Nephron progenitor cell (in vitro differentiated cells): ENCODE measurements around the gene KIAA0753.

Source experiments
- DNase-seq: peaks from one replicate; pipeline ENCODE4 v3.0.0; 2021
- H3K27ac Mint-ChIP-seq: 2 replicates; pipeline ENCODE4 v1.8.0; 2021; ENCODE audit warnings: mild to moderate bottlenecking, moderate library complexity, mixed read lengths
- H3K27me3 Mint-ChIP-seq: 2 replicates; pipeline ENCODE4 v1.8.0; 2021; ENCODE audit warnings: mild to moderate bottlenecking, low read depth, mixed read lengths; ENCODE audit not compliant: poor library complexity
- H3K36me3 Mint-ChIP-seq: 2 replicates; pipeline ENCODE4 v1.8.0; 2021; ENCODE audit warnings: low read depth, mixed read lengths
- H3K4me1 Mint-ChIP-seq: 2 replicates; pipeline ENCODE4 v1.8.0; 2021; ENCODE audit warnings: mixed read lengths
- H3K4me3 Mint-ChIP-seq: 2 replicates; pipeline ENCODE4 v1.8.0; 2021; ENCODE audit warnings: mild to moderate bottlenecking, moderate library complexity, mixed read lengths
- H3K9me3 Mint-ChIP-seq: 2 replicates; pipeline ENCODE4 v1.8.0; 2021; ENCODE audit warnings: mild to moderate bottlenecking, moderate library complexity, mixed read lengths
- TF ChIP-seq, protein P1 (sequence below): fragments of 200-600 bp; sonication (generic); IDR thresholded peaks from 2 replicates; pipeline ENCODE4 v1.5.0; 2021; ENCODE audit warnings: antibody characterized with exemption

KIAA0753 gene

DNA sequence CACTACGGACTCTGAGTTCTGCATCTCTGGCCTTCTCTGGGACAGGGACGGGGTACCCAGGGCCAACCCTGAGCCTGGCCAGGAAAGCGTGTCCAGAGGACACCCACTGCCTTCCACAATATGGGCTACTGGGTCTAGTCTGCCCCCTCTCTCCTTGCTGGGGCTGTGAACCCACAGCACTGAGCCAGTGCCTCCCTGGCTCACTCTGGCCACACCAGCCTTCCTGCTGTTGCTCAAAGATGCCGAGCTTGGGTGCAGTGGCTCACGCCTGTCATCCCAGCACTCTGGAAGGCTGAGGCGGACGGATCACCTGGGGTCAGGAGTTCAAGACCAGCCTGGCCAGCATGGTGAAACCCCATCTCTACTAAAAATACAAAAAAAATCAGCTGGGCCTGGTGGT, 108.9 kb downstream of the KIAA0753 start:
- DNase-seq: no peak
- Mint-ChIP-seq H3K36me3 (no peaks in the 10 kb centered on the region), H3K27ac (no peak overlapping the region), H3K4me3 (no peak overlapping the region), H3K9me3 (no peaks in the 10 kb centered on the region), H3K27me3 (peaks cover 27% of the 10 kb centered on the region), H3K4me1 (no peaks in the 10 kb centered on the region)
- TF ChIP-seq, protein P1, sequence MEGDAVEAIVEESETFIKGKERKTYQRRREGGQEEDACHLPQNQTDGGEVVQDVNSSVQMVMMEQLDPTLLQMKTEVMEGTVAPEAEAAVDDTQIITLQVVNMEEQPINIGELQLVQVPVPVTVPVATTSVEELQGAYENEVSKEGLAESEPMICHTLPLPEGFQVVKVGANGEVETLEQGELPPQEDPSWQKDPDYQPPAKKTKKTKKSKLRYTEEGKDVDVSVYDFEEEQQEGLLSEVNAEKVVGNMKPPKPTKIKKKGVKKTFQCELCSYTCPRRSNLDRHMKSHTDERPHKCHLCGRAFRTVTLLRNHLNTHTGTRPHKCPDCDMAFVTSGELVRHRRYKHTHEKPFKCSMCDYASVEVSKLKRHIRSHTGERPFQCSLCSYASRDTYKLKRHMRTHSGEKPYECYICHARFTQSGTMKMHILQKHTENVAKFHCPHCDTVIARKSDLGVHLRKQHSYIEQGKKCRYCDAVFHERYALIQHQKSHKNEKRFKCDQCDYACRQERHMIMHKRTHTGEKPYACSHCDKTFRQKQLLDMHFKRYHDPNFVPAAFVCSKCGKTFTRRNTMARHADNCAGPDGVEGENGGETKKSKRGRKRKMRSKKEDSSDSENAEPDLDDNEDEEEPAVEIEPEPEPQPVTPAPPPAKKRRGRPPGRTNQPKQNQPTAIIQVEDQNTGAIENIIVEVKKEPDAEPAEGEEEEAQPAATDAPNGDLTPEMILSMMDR: no peak

DNA sequence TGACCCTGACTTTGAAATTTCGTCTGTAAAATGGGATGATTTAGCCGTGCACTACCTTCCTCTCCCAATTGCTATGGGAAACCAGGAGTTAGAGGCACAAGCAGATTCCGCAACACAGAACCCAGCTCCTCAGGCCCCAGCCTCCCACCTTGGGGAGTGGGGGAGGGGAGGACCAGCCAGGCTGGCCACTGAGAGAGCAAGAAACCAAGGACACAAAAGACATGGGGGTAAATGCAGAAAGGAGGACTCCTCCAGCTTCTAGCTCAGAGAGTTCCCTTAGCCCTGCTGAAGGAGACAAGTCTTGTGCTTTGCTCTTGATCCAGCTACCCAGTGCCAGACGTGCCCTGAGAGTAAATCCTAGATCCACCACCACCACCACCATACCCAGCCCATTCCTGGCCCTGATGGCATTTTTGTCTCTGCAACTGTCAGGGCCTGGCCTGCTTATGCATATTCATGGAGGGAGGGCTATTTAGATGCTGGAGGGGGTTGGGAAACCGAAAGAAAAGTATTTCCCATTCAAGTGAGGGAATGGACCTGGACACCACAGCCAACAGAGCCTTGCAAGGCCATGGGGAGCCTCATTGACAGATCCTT, 110.1 kb downstream of the KIAA0753 start:
- Mint-ChIP-seq H3K4me1 (no peaks in the 10 kb centered on the region), H3K27me3 (peaks cover 25% of the 10 kb centered on the region), H3K4me3 (no peak overlapping the region), H3K27ac (no peak overlapping the region), H3K36me3 (no peaks in the 10 kb centered on the region), H3K9me3 (no peaks in the 10 kb centered on the region)
- TF ChIP-seq, protein P1: no peak
- DNase-seq: no peak

DNA sequence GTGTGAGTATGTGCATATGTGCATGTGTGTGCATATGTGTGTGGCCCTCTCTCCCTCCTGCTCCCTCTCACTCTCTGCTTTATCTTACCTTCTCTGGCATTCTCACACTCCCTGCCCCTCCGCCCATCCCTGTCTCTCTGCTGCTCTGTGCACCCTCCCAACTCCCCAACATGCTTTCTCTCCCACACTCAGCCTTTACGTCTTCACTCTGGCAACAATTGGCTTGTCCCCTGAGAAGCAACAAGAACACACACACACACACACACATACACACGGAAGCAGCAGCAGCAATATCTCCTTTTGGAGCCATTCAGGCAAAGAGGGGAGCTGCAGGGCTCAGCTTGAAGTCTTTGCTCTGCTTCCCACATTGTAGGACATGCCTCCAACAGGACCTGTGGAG, 112.0 kb downstream of the KIAA0753 start:
- Mint-ChIP-seq H3K27me3 (peaks cover 21% of the 10 kb centered on the region), H3K27ac (no peak overlapping the region), H3K9me3 (no peaks in the 10 kb centered on the region), H3K4me1 (no peaks in the 10 kb centered on the region), H3K36me3 (no peaks in the 10 kb centered on the region), H3K4me3 (no peak overlapping the region)
- DNase-seq: no peak
- TF ChIP-seq, protein P1: no peak
